HepG2 (cell line): ENCODE measurements around the gene SLC5A6. TPM values are rescaled to one million over a fixed set of nuclear protein-coding genes. Genes with fewer than 3 reads are reported as not detected.

Source experiments
- ATF1 ChIP-seq: IDR thresholded peaks from 2 replicates; pipeline ENCODE4 v1.6.1; 2016; ENCODE audit warnings: mild to moderate bottlenecking, control low read depth
- ELF3 ChIP-seq: IDR thresholded peaks from 2 replicates; pipeline ENCODE4 v1.6.1; 2016; ENCODE audit warnings: missing genetic modification reagents, missing compliant biosample characterization
- ZNF407 ChIP-seq: sonication (generic); formaldehyde crosslinking; IDR thresholded peaks from one replicate; pipeline ENCODE4 v1.5.1; 2020; ENCODE audit warnings: mild to moderate bottlenecking, missing genetic modification reagents; ENCODE audit errors: not compliant biosample characterization
- polyA plus RNA-seq, 8 experiments: library from polyadenylated mRNA; depleted of rRNA in 3 of 8; stranded (reverse) in 7 of 8; unstranded in 1 of 8; fragments of >200 nt; fragmentation: Illumina TruSeq in 4 of 8; extraction: Trizol in 4 of 8; gene quantifications; 2 replicates each; pipeline versions ENCODE4 v1.2.1 to v1.2.3, GENCODE V29; 2011 to 2016; ENCODE audit warnings: low read depth in 4 of 8, missing spikeins in 1 of 8, mixed read lengths in 1 of 8; ENCODE audit not compliant: insufficient read depth in 1 of 8
- total RNA-seq, 5 experiments: library from RNA; depleted of rRNA; stranded (reverse); fragments of >200 nt; fragmentation: Illumina TruSeq; extraction: Trizol; gene quantifications; 2 replicates each; pipeline ENCODE4 v1.2.3, GENCODE V29; 2016; ENCODE audit warnings: low read depth in 1 of 5

SLC5A6 gene
- total and polyA plus RNA-seq, 2 of the 13 experiments (the other 11 are each of a cell fraction or from before 2014, with no cell fraction given): 135 to 417 TPM

GRCh38 chr2:27209621-27210401 lies 2.3 kb downstream of the SLC5A6 start (continued):
- TF ChIP-seq ZNF407: no peak
- TF ChIP-seq ATF1: no peak
- TF ChIP-seq ELF3 (CRISPR knock-in tag): no peak
- TF ChIP-seq, all 625 proteins: peak for 77
